Measurements from ENCODE around the gene COA1. TPM values are rescaled to one million over a fixed set of nuclear protein-coding genes. Genes with fewer than 3 reads are reported as not detected.

Gene COA1
- total and polyA plus RNA-seq, 2 donors (not counting 3 experiments of a cell fraction or from before 2014, with no cell fraction given) = 38.1 to 55.1 TPM

DNA sequence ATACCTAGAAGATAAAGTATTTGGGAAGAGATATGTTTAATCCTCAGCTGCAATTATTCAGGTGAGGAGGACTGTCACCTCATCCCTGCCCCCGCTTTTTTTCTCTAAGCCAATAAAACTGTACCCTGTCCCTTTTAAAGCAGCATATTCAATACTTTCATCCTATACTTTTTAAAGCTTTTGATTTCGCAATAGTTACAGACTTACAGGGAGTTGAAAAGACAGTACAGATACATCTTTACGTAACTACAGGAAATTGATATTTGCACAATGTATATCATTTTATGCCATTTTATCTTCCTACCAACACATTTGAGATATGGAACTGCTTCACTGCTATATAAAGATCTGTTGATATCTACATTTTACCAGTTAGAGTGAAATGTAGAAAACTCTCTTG, 98.8 kb downstream of the COA1 start:
- Histone ChIP-seq H3K27me3 (ENCODE audit: control insufficient read depth in 2 of 2, insufficient read depth in 2 of 2, low read length in 2 of 2) (no peaks in the 10 kb centered on the region), H3K4me2 (ENCODE audit: insufficient read depth, low read length) (no peak overlapping the region), H3K4me1 (ENCODE audit: control insufficient read depth, extremely low read depth, insufficient read depth, low read length) (no peaks in the 10 kb centered on the region), H3K27ac (ENCODE audit: insufficient read depth, low read depth, low read length) (no peak overlapping the region), H4K20me1 (replicated peaks; ENCODE audit: control insufficient read depth, extremely low read depth, insufficient read depth, low read length) (no peaks in the 10 kb centered on the region), H3K9me1 (replicated peaks; ENCODE audit: control insufficient read depth, extremely low read depth, insufficient read depth, low read length) (no peaks in the 10 kb centered on the region), H3K9me3 (replicated peaks; ENCODE audit: control insufficient read depth, insufficient read depth, low read length) (no peaks in the 10 kb centered on the region), H3K36me3 (ENCODE audit: control insufficient read depth in 2 of 2, extremely low read depth in 1 of 2, insufficient read depth in 2 of 2, low read length in 2 of 2) (peaks cover 6 to 27% of the 10 kb centered on the region in 2 experiments), H3K9ac (replicated peaks; ENCODE audit: extremely low read depth, insufficient read depth, low read length) (no peak overlapping the region), H3K79me2 (ENCODE audit: control insufficient read depth, insufficient read depth, low read length) (peaks cover 67% of the 10 kb centered on the region), H3K4me3 (replicated peaks in 1 of 3; ENCODE audit: insufficient read depth in 1 of 3, low read depth in 1 of 3, low read length in 3 of 3) (no peak overlapping the region), H2AFZ (ENCODE audit: low read depth, low read length) (no peak overlapping the region)
- intact Hi-C loops (cut with micrococcal nuclease) (no loop called here), dilution Hi-C loops (cut with MboI; ENCODE audit: extremely low pct_ligation_motif_present, low sequenced_read_pairs) (no loop called here)
- BruUV-seq (replicated peaks) = no TSS peak
- no peak for TF ChIP-seq JUN (IDR thresholded peaks at IDR 0.05; ENCODE audit: borderline replicate concordance, insufficient read depth, insufficient read length, low read depth)
- TF ChIP-seq, protein P1, sequence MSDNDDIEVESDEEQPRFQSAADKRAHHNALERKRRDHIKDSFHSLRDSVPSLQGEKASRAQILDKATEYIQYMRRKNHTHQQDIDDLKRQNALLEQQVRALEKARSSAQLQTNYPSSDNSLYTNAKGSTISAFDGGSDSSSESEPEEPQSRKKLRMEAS (IDR thresholded peaks at IDR 0.05; ENCODE audit: insufficient read depth, insufficient read length) = no peak
- TF ChIP-seq MYC (IDR thresholded peaks at IDR 0.05; ENCODE audit: low read depth, low read length) = no peak
- TF ChIP-seq FOS (IDR thresholded peaks at IDR 0.05; ENCODE audit: borderline replicate concordance, insufficient read depth, low read length) = no peak
- no peak for TF ChIP-seq GATA2 (IDR thresholded peaks at IDR 0.05; ENCODE audit: insufficient read depth, insufficient read length, low read depth, low read length)
- no peak for TF ChIP-seq POLR2A (IDR thresholded peaks at IDR 0.05; ENCODE audit: low read depth, low read length)
- TF ChIP-seq EZH2 (IDR thresholded peaks at IDR 0.05; ENCODE audit: borderline replicate concordance, low read depth, low read length, severe bottlenecking) = no peak
- TF ChIP-seq, protein P2, sequence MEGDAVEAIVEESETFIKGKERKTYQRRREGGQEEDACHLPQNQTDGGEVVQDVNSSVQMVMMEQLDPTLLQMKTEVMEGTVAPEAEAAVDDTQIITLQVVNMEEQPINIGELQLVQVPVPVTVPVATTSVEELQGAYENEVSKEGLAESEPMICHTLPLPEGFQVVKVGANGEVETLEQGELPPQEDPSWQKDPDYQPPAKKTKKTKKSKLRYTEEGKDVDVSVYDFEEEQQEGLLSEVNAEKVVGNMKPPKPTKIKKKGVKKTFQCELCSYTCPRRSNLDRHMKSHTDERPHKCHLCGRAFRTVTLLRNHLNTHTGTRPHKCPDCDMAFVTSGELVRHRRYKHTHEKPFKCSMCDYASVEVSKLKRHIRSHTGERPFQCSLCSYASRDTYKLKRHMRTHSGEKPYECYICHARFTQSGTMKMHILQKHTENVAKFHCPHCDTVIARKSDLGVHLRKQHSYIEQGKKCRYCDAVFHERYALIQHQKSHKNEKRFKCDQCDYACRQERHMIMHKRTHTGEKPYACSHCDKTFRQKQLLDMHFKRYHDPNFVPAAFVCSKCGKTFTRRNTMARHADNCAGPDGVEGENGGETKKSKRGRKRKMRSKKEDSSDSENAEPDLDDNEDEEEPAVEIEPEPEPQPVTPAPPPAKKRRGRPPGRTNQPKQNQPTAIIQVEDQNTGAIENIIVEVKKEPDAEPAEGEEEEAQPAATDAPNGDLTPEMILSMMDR (IDR thresholded peaks at IDR 0.05; ENCODE audit: extremely low read depth in 1 of 2, insufficient read depth in 1 of 2, low read depth in 1 of 2, low read length in 2 of 2) = no peak
- no peak for TF ChIP-seq POLR2AphosphoS5 (IDR thresholded peaks at IDR 0.05; ENCODE audit: insufficient read depth, low read depth, low read length)
- ChIA-PET POLR2A (no interaction called here), CTCF (interaction anchor here (0.8 to 5.3 kb wide), 3 partner anchors 9 to 48 kb away, joined by 3 to 22 read pairs (median 19); partner anchors contain the start of gene STK17A)
- DNase-seq (ENCODE audit: low read depth, low spot score) (no peak), FAIRE-seq (no peak)
